GM21390 (cell line): ENCODE results near the gene GSTM2.
"Not testable (repeated sequence)": the region's sequence is repeated elsewhere in the genome, so short reads cannot be mapped to it uniquely, and the experiment has no call there.

Experiments
- ATAC-seq: cut with Tn5 transposase; IDR thresholded peaks from one replicate; pipeline ENCODE4 v1.9.1; 2021; ENCODE audit not compliant: unreplicated experiment

Gene GSTM2

DNA sequence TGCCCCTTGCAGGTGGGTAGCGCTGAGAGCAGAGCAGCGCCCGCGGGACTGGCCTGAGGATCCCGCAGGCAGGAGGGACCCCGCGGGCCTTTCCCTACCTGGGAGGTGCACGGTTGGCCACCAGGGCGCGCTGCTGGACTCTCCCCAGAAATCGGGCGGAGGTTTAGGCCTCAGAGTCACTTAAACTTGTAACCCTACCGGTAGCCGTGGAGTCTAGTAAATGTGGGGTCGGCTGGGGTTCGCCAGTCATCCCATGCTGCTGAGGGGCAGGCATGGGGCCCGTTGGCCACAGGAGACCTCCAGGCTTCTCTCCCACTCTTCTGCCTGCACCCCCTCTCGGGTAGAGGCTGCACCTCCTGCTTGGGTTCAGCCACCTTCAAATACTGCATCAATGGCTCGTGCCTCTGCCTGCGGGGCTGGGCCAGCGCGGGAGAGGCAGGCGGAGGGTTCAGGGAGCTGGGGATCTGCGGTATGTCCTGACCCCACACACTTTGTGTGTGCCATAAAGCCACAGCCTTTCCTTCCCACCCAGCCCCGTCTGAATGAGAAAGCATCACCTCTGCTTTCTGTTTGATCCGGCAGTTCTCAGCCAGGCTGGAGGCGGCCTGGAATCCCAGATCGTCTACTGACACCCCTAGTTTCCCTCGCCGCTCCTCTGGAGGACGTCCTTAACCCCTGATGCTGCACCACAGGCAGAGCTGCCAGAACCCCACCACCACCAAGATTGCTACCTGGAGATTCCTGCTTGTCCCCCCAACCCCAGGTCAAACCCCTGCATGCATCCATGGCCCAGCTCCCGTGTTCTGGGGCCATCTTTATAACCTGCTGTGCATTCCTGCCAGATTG is 24.2 kb upstream of the GSTM2 start:
- peak; percentile 93 for ATAC-seq

DNA sequence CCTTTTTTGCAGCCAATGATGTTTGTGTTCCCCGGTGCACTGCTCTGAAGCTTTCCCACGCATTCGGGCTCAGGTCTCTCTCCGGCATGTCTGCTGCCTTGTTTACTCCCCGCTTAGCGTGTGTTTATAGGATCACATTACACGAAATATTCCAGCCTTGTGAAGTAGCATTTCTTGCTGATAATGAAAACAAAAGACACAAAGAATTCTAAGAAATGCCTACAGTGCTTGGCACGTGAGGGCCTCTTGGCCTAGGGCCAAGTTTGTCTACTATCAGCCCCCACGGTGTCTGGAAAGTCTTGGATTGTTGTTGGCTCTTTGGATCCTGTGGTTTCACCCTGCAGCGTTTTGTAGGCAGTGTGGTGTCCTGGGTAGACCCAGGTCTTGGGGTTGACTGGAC is 23.2 kb upstream of the GSTM2 start:
- no peak for ATAC-seq

GRCh38 chr1:109649491-109649914 is 18.4 kb upstream of the GSTM2 start:
- no peak for ATAC-seq

DNA sequence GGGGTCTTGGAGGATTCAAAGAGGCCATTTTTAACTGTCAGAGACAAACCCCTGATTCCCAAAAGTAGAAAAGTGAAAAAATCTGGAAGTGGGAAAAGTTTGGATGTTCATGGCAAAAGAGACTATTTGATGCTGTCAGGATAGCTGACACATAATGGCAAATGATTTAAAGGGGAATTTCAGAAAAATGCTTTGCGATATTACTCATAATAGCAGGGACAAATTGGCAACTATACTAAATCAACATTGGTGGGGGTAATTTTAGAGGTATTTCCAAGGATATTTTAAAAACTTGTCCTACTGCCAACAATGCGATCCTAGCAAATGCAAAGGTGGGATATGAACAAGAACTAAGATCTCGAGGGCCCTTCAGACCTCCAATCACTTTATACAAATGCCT is 17.2 kb upstream of the GSTM2 start:
- no peak for ATAC-seq

GRCh38 chr1:109652402-109652801 is 15.5 kb upstream of the GSTM2 start:
- ATAC-seq: no peak

- no peak for ATAC-seq
Measured at GRCh38 chr1:109653306-109653705, 14.6 kb upstream of the GSTM2 start.

- ATAC-seq: no peak
Measured at GRCh38 chr1:109654519-109654918, 13.3 kb upstream of the GSTM2 start.

DNA sequence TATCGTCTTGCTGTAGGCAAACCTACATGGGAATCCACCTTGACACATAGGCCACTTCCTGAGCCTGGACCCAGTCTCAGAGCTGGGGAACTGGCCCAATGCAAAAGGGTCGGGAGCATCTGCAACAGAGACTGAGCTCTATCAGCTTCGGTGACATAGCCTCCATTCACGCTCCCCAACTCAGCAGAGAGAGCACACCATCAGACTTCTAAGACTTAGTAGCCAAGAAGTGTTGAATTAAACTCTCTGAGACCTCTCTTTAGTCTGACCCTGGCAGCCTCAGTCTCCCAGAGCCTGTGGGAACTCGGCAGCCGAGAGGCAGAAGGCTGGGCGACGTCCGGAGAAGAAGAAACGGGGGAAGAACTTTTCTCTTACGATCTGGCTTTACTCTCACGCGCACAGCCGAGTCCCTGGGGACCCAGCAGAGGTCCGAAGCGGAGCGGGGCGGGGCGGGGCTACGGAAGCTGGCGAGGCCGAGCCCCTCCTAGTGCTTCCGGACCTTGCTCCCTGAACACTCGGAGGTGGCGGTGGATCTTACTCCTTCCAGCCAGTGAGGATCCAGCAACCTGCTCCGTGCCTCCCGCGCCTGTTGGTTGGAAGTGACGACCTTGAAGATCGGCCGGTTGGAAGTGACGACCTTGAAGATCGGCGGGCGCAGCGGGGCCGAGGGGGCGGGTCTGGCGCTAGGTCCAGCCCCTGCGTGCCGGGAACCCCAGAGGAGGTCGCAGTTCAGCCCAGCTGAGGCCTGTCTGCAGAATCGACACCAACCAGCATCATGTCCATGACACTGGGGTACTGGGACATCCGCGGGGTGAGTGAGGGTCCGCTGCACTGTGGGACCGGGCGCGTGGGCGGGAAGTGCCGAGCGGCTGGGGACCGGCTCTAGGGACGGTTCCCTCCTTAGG is 12.0 kb upstream of the GSTM2 start, which contains the start of gene GSTM4:
GSTM4 (plus strand) TSS at position 485 of the 905 bp plus-strand sequence; CDS start at position 776, 291 bp downstream.
- ATAC-seq: peak; percentile 96

GRCh38 chr1:109657395-109657794 is 10.5 kb upstream of the GSTM2 start:
- no peak for ATAC-seq

- no peak for ATAC-seq
Measured at GRCh38 chr1:109657970-109658369, 9.9 kb upstream of the GSTM2 start.

DNA sequence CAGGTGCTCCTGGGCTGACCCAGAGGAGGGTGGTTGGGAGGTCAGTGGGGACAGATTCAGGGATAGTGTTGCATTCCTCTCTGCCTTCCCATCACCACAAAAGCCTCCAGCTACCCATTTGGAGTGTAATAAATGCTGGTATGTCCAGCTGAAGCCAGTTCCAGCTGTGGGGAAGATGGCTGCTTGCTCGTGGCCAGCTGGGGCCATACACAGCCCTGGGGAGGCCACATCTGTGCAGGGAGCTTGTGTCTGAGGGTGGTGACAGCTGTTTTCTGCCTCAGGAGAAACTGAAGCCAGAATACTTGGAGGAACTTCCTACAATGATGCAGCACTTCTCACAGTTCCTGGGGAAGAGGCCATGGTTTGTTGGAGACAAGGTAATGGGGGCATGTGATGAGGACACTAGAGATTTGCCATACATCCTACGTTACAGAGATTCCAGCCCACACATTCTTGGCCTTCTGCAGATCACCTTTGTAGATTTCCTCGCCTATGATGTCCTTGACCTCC is 9.3 kb upstream of the GSTM2 start:
- ATAC-seq: no peak

DNA sequence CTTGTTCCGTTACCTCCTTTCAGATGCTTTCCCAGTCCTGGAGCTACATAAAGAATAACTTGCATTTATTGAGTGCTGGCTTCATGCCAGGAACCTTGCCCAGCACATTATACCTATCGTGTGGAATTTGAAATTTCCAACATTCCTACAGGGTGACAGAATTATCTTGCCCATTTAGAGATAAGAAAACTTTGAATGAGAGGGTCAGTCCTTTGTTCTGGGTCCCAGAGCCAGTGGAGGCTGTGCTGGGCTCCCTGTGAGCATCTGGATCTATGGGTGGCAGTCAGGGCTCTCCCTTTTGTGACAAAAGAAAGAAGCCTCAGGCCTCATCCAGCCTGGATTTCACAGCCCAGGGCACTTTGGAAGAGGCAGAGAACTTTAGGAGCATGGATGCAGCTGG is 8.7 kb upstream of the GSTM2 start:
- no peak for ATAC-seq

DNA sequence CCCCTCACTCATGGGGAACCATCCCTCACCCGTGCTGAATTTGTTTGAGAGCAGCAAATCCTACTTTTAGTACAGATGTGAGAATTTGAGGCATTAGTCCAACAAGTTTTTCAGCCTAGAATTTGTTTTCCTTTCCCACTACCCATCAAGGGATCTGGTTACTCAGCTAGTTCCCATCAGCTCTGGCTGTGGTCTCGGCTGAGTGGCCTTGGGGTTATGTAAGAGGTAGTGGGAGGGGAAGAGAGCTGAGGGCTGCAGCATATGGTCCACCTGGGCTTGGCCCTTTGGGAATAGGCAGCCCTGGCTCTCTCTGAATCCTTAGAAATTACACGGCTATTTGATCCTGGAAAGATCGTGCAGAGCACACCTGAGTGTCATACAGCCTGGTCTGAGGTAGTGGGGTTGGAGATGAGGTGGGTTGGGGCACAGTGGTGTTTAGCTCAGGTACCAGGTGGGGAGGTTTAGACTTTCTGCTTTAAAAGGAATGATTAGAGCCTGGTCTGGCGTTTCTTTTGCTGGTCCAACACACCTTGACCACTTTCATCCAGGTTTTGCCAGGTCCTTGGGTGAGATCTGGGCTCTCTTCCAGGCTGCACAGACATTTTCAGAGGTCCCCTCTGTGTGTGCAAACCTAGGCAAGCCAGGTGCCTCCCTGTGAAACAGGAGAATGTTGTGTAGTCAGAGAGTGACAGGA is 7.7 kb upstream of the GSTM2 start:
- no peak for ATAC-seq

GRCh38 chr1:109660691-109661026 is 7.2 kb upstream of the GSTM2 start:
- not testable (repeated sequence) for ATAC-seq

- ATAC-seq: no peak
Measured at GRCh38 chr1:109661391-109661790, 6.5 kb upstream of the GSTM2 start.

DNA sequence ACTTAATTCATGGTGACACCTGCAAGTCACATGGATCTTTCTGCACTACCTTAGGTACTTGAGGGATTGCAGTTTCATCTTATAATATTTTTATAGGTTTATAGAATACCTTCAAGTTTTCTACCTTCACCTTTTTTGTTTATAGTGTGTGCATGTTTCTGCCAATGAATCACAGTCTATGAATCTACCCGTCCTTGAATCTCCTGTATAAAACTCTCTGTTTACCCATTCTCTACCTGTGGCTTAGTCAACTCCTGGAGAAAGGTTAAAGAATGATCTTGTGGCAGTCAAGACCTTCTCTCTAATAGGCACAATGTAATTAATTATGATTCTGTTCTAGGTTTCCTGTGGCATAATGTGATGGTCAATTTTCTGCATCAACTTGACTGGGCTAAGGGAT is 3.2 kb upstream of the GSTM2 start:
- no peak for ATAC-seq

GRCh38 chr1:109668123-109668775 is 392 bp downstream of the GSTM2 start:
- peak; percentile 24 for ATAC-seq

GRCh38 chr1:109669246-109669948 is 1.5 kb downstream of the GSTM2 start:
- no peak for ATAC-seq

DNA sequence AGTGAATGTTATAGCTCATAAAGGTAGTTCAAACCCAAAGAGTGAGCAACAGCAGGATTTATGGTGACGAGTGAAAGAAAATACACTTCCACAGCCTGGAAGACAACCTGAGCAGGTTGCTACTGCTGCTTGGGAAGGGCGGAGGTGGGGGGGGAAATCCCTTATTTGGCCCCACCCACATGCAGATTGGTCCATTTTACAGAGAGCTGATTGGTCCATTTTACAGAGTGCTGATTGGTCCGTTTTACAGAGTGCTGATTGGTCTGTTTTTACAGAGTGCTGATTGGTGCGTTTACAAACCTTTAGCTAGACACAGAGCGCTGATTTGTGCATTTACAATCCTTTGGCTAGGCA is 2.1 kb downstream of the GSTM2 start:
- ATAC-seq: not testable (repeated sequence)

GRCh38 chr1:109671067-109671466 is 3.2 kb downstream of the GSTM2 start:
- ATAC-seq: no peak
